GM12878 (cell line): ENCODE data around the gene PRCP. TPM values are rescaled to one million over a fixed set of nuclear protein-coding genes. Genes with fewer than 3 reads are reported as not detected.

Source experiments
- ATAC-seq: fragments of 200-7000 bp; cut with Tn5 transposase; 3 replicates; pipeline ENCODE4 v1.9.1; 2020; ENCODE audit warnings: mild to moderate bottlenecking, moderate library complexity
- BruUV-seq: library from RNA; stranded (reverse); fragments of 400-500 nt; replicated peaks from 2 replicates; lab custom pipeline; 2021; lab: Mats Ljungman, UMichigan
- CTCF ChIA-PET: fragments of 300-600 bp; sonication (Branson Sonifier 250); formaldehyde crosslinking; extraction: SDS; loops from one replicate; lab custom pipeline; 2021; ENCODE audit warnings: inconsistent platforms; lab: Yijun Ruan, JAX
- POLR2A ChIA-PET: fragments of 350-600 bp; formaldehyde crosslinking; extraction: SDS; loops from one replicate; lab custom pipeline; 2021; ENCODE audit warnings: inconsistent platforms; lab: Charles Lee
- RAD21 ChIA-PET: fragments of 300-600 bp; sonication (Branson Sonifier 250); formaldehyde crosslinking; loops from one replicate; lab custom pipeline; 2023; ENCODE audit warnings: antibody characterized with exemption; ENCODE audit not compliant: unreplicated experiment; lab: Charles Lee
- SMC1A ChIA-PET: fragments of 300-600 bp; sonication (Branson Sonifier 250); formaldehyde crosslinking; loops from one replicate; lab custom pipeline; 2023; ENCODE audit not compliant: unreplicated experiment, uncharacterized antibody; lab: Charles Lee
- DNase-seq: peaks from one replicate; pipeline ENCODE4 v3.0.0-alpha.2; 2011; ENCODE audit warnings: low read depth, low spot score
- FAIRE-seq: peaks from 3 replicates; lab custom pipeline; 2011; peaks lifted over from hg19 to GRCh38; lab: Jason Lieb, UNC
- H2AFZ ChIP-seq: 2 replicates; pipeline ENCODE4 v1.6.0; 2011; ENCODE audit warnings: low read depth, low read length, control low read depth; ENCODE audit not compliant: control insufficient read depth
- H3K27ac ChIP-seq: 2 replicates; pipeline ENCODE4 v1.5.1; 2011; ENCODE audit warnings: control low read depth; ENCODE audit not compliant: control insufficient read depth, insufficient read depth
- H3K27me3 ChIP-seq, 2 experiments: replicated peaks in 1 of 2; 2 replicates each; pipeline versions ENCODE4 v1.6.0 to v1.6.1; 2011; ENCODE audit warnings: low read length in 1 of 2; ENCODE audit not compliant: control insufficient read depth in 2 of 2, insufficient read depth in 2 of 2
- H3K36me3 ChIP-seq, 2 experiments: 2 replicates each; pipeline ENCODE4 v1.5.1; 2011; ENCODE audit warnings: low read length in 1 of 2; ENCODE audit not compliant: control insufficient read depth in 2 of 2, insufficient read depth in 2 of 2
- H3K4me1 ChIP-seq: 2 replicates; pipeline ENCODE4 v1.6.1; 2011; ENCODE audit warnings: mild to moderate bottlenecking, low read length, moderate library complexity, mixed read lengths; ENCODE audit not compliant: control insufficient read depth, insufficient read depth
- H3K4me2 ChIP-seq: 2 replicates; pipeline ENCODE4 v1.6.0; 2011; ENCODE audit warnings: control low read depth; ENCODE audit not compliant: control insufficient read depth, insufficient read depth
- H3K4me3 ChIP-seq: fragments of 200-600 bp; sonication (generic); 2 replicates; pipeline ENCODE4 v1.5.1; 2016
- H3K79me2 ChIP-seq: 2 replicates; pipeline ENCODE4 v1.6.0; 2011; ENCODE audit warnings: low read length; ENCODE audit not compliant: control insufficient read depth, insufficient read depth
- H3K9ac ChIP-seq: 2 replicates; pipeline ENCODE4 v1.8.0; 2011; ENCODE audit warnings: low read length, control low read depth, mixed read lengths; ENCODE audit not compliant: control insufficient read depth, insufficient read depth
- H3K9me3 ChIP-seq: replicated peaks from 3 replicates; pipeline ENCODE4 v1.5.1; 2011; ENCODE audit warnings: mild to moderate bottlenecking, low read length; ENCODE audit not compliant: control insufficient read depth, insufficient read depth
- H4K20me1 ChIP-seq: 2 replicates; pipeline ENCODE4 v1.6.0; 2011; ENCODE audit not compliant: control insufficient read depth, insufficient read depth
- HDGF ChIP-seq: fragments of 450-650 bp; IDR thresholded peaks from 2 replicates; pipeline ENCODE4 v1.6.1; 2016; ENCODE audit warnings: antibody characterized with exemption
- HSF1 ChIP-seq: fragments of 150-350 bp; IDR thresholded peaks from 2 replicates; pipeline ENCODE4 v1.6.1; 2014; ENCODE audit warnings: mild to moderate bottlenecking, low read depth, low read length
- PAX8 ChIP-seq: fragments of 450-650 bp; IDR thresholded peaks from 2 replicates; pipeline ENCODE4 v1.6.1; 2017; ENCODE audit warnings: mild to moderate bottlenecking, moderate library complexity
- SUZ12 ChIP-seq: fragments of 200-600 bp; sonication (generic); IDR thresholded peaks from one replicate; pipeline ENCODE4 v1.6.1; 2018; ENCODE audit warnings: antibody characterized with exemption, mild to moderate bottlenecking; ENCODE audit not compliant: unreplicated experiment
- TBL1XR1 ChIP-seq: IDR thresholded peaks from 2 replicates; pipeline ENCODE4 v1.6.1; 2012; ENCODE audit warnings: low read depth, low read length, improper control_type of control experiment
- TCF3 ChIP-seq: IDR thresholded peaks from 2 replicates; pipeline ENCODE4 v1.6.1; 2012; ENCODE audit warnings: low read depth, mild to moderate bottlenecking, low read length, borderline replicate concordance; ENCODE audit not compliant: insufficient read depth
- ZNF622 ChIP-seq: fragments of 450-650 bp; IDR thresholded peaks from 2 replicates; pipeline ENCODE4 v1.6.1; 2017; ENCODE audit warnings: mild to moderate bottlenecking, inconsistent platforms
- WGBS: methylation state at CpG from one replicate; pipeline ENCODE4 v1.1.6; 2016; ENCODE audit warnings: low lambda C conversion rate; ENCODE audit not compliant: insufficient replicate concordance, insufficient coverage; ENCODE audit errors: missing lambda C conversion rate; 5-methylcytosine and 5-hydroxymethylcytosine counted together
- in situ Hi-C: fragments of 300-500 bp; cut with MboI; formaldehyde crosslinking; loops from 9 replicates; pipeline ENCODE4 v1.14.3; 2018; ENCODE audit warnings: mixed read lengths
- intact Hi-C: fragments of 100-400 bp; cut with micrococcal nuclease; formaldehyde crosslinking; loops from one replicate; pipeline ENCODE4 v1.14.2; 2022; ENCODE audit not compliant: unreplicated experiment
- polyA plus RNA-seq, 11 experiments: library from polyadenylated mRNA; depleted of rRNA in 4 of 11; unstranded in 6 of 11; stranded (reverse) in 5 of 11; fragments of >200 nt; fragmentation: Nextera tagmentation in 4 of 11; fragmentation: Illumina TruSeq in 1 of 11; extraction: Ambion mirVana in 4 of 11; extraction: Trizol in 1 of 11; gene quantifications; 1 replicate in 1 of 11; 2 replicates in 10 of 11; pipeline versions ENCODE4 v1.2.1 to v1.2.3, GENCODE V29; 2011 to 2016; ENCODE audit warnings: inconsistent platforms in 2 of 11, missing spikeins in 2 of 11, low read depth in 1 of 11
- total RNA-seq, 4 experiments: library from RNA; depleted of rRNA in 3 of 4; stranded (reverse); fragments of >200 nt in 3 of 4; fragmentation: Illumina TruSeq in 1 of 4; extraction: Trizol in 1 of 4; gene quantifications; 2 replicates each; pipeline versions ENCODE4 v1.2.1 to v1.2.3, GENCODE V29; 2013 to 2021

PRCP gene
- total and polyA plus RNA-seq, 10 of the 15 experiments (the other 5 are each of a cell fraction or from before 2014, with no cell fraction given) = 14.9 to 43.6 (median 20.0) TPM

GRCh38 chr11:82907371-82907770, 7.1 kb upstream of the PRCP start:
- RAD21 ChIA-PET = interaction anchor here (0.8 to 3.2 kb wide), 17 partner anchors 13 to 383 kb away, joined by 3 to 20 read pairs (median 4); no protein-coding TSS in a partner anchor
- peaks cover 8% of the 10 kb centered on the region; the same call in 2 of the 3 replicates for H3K9me3 ChIP-seq
- H3K27ac ChIP-seq = no peak overlapping the region
- DNase-seq = no peak
- no peaks in the 10 kb centered on the region for H3K36me3 ChIP-seq
- in situ Hi-C loops = loop anchor here (10.0 kb wide), 2 partner anchors 167 to 377 kb away; partner anchors contain the start of genes CCDC90B and RAB30
- TF ChIP-seq SUZ12 (no peak), PAX8 (no peak), TCF3 (no peak), HSF1 (no peak), TBL1XR1 (no peak), ZNF622 (no peak), HDGF (no peak)
- TF ChIP-seq, all 136 proteins: peak for 0
- no peak overlapping the region for H3K4me3 ChIP-seq
- H3K79me2 ChIP-seq = peaks cover 35% of the 10 kb centered on the region
- peaks cover 15% of the 10 kb centered on the region; the same call in 1 of the 2 replicates for H3K4me1 ChIP-seq
- intact Hi-C loops = loop anchor here (5.0 kb wide), 2 partner anchors 815 to 915 kb away; no protein-coding TSS in a partner anchor
- WGBS = 99% methylated on average over 5 of the region's 5 CpGs
- FAIRE-seq (no peak), ATAC-seq (no peak)
- no TSS peak for BruUV-seq
- H2AFZ ChIP-seq = no peak overlapping the region
- ChIA-PET CTCF (interaction anchor here (0.7 to 8.7 kb wide), 16 partner anchors 12 to 909 kb away, joined by 3 to 87 read pairs (median 3); no protein-coding TSS in a partner anchor), POLR2A (no interaction called here), SMC1A (interaction anchor here (0.7 to 4.5 kb wide), 20 partner anchors 12 to 816 kb away, joined by 3 to 50 read pairs (median 4); no protein-coding TSS in a partner anchor)
- H3K9ac ChIP-seq = no peak overlapping the region
- H4K20me1 ChIP-seq = no peaks in the 10 kb centered on the region
- H3K4me2 ChIP-seq = no peak overlapping the region
- no peaks in the 10 kb centered on the region for H3K27me3 ChIP-seq
